HG02610 (cell line): ENCODE results near the gene GLG1.
"Not testable (repeated sequence)": the region's sequence is repeated elsewhere in the genome, so short reads cannot be mapped to it uniquely, and the experiment has no call there.

Experiments used
- ATAC-seq: cut with Tn5 transposase; IDR thresholded peaks from one replicate; pipeline ENCODE4 v1.9.1; 2021; ENCODE audit warnings: mild to moderate bottlenecking, moderate library complexity; ENCODE audit not compliant: unreplicated experiment

The GLG1 gene

GRCh38 chr16:74575807-74576643 is 30.9 kb downstream of the GLG1 start:
- no peak for ATAC-seq

- ATAC-seq, result no peak
Measured at GRCh38 chr16:74575175-74575806, 31.6 kb downstream of the GLG1 start.

- ATAC-seq, result no peak
Measured at GRCh38 chr16:74574146-74574545, 32.8 kb downstream of the GLG1 start.

GRCh38 chr16:74573622-74574021 is 33.3 kb downstream of the GLG1 start:
- no peak for ATAC-seq

- ATAC-seq, result no peak
Measured at GRCh38 chr16:74570412-74571301, 36.3 kb downstream of the GLG1 start.

GRCh38 chr16:74568961-74569631 is 37.8 kb downstream of the GLG1 start:
- no peak for ATAC-seq

GRCh38 chr16:74567901-74568300 is 39.0 kb downstream of the GLG1 start:
- no peak for ATAC-seq

GRCh38 chr16:74565378-74565777 is 41.5 kb downstream of the GLG1 start:
- no peak for ATAC-seq

- ATAC-seq, result no peak
Measured at GRCh38 chr16:74564451-74564984, 42.4 kb downstream of the GLG1 start.

GRCh38 chr16:74563828-74564263 is 43.1 kb downstream of the GLG1 start:
- ATAC-seq, result no peak

GRCh38 chr16:74562117-74562516 is 44.8 kb downstream of the GLG1 start:
- no peak for ATAC-seq

GRCh38 chr16:74561626-74562025 is 45.3 kb downstream of the GLG1 start:
- no peak for ATAC-seq

GRCh38 chr16:74560912-74561311 is 46.0 kb downstream of the GLG1 start:
- ATAC-seq, result no peak

- ATAC-seq, result no peak
Measured at GRCh38 chr16:74558873-74559272, 48.0 kb downstream of the GLG1 start.

GRCh38 chr16:74557275-74557674 is 49.6 kb downstream of the GLG1 start:
- ATAC-seq, result no peak

- no peak for ATAC-seq
Measured at GRCh38 chr16:74556375-74556922, 50.5 kb downstream of the GLG1 start.

GRCh38 chr16:74552357-74552756 is 54.6 kb downstream of the GLG1 start:
- not testable (repeated sequence) for ATAC-seq

GRCh38 chr16:74550227-74551019 is 56.5 kb downstream of the GLG1 start:
- ATAC-seq, result not testable (repeated sequence)

- not testable (repeated sequence) for ATAC-seq
Measured at GRCh38 chr16:74546112-74546511, 60.8 kb downstream of the GLG1 start.
